Muscle of arm (tissue), 12 donors: ENCODE results near the gene MATCAP1. TPM values are rescaled to one million over a fixed set of nuclear protein-coding genes. Genes with fewer than 3 reads are reported as not detected.

Experiments
- DNase-seq: peaks from one replicate; pipeline ENCODE4 v3.0.0-alpha.2; 2013
- polyA plus RNA-seq, 12 donors: library from polyadenylated mRNA; unstranded; fragments of 120-200 nt; gene quantifications; one replicate each; pipeline ENCODE4 v1.2.1, GENCODE V29; 2013; ENCODE audit not compliant: insufficient read length in 12 of 12

MATCAP1 gene
- polyA plus RNA-seq, 12 donors, result 12.3 to 43.5 (median 16.9) TPM; not detected in 1

DNA sequence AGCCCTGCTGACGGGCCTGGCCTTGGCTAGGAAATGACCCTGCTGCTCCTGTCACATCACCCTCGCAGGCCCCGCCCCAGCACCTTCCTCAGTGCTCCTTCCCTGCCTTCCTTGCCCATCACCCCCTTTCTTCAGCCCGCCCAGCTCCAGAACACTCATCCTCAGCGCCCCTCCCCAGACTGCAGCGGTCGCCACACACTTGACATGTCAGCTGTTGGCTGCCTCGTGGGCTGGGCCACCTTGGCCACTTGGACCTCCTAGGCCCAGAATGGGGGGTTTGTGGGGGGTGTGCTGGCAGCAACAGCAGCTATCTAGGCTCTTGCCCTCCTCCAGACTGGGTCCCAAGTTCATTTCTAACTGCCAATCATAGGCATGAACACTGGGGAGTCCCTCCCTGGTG is 25.8 kb upstream of the MATCAP1 start:
- DNase-seq, result no peak

DNA sequence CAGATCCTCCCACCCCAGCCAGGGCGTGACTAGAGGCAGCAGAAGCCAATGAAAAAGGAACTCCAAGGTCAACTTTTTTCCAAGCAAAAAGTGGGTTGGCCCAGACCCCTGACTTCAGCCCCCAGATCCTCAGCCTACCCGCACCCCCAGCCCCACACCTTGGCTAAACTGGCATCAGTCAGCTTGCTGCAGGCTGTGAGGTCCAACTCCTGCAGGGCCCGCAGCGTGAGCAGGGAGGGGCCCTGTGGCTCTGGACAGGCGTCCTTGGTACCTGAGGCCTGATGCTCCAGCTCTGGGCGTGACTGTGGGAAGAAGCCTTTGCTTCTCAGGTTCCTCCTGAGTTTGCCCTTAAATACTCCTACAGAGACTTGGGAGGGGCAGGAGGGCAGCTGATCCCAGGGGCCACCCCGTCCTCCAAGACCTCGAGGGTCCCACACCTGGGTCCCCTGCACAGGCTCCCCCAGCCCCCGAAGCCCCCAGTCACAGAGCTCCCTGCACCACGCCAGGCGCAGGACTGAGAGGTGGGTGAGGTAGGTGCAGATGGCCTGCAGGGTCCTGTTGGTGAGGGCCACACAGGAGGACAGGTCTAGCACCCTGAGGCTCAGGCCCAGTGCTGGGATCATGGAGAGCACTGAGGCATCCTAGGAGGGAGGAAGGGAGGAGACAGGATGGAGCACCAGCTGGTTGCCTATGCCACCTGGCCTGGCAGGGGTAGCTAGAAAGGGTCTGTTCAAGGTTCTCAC is 24.6 kb upstream of the MATCAP1 start:
- no peak for DNase-seq

DNA sequence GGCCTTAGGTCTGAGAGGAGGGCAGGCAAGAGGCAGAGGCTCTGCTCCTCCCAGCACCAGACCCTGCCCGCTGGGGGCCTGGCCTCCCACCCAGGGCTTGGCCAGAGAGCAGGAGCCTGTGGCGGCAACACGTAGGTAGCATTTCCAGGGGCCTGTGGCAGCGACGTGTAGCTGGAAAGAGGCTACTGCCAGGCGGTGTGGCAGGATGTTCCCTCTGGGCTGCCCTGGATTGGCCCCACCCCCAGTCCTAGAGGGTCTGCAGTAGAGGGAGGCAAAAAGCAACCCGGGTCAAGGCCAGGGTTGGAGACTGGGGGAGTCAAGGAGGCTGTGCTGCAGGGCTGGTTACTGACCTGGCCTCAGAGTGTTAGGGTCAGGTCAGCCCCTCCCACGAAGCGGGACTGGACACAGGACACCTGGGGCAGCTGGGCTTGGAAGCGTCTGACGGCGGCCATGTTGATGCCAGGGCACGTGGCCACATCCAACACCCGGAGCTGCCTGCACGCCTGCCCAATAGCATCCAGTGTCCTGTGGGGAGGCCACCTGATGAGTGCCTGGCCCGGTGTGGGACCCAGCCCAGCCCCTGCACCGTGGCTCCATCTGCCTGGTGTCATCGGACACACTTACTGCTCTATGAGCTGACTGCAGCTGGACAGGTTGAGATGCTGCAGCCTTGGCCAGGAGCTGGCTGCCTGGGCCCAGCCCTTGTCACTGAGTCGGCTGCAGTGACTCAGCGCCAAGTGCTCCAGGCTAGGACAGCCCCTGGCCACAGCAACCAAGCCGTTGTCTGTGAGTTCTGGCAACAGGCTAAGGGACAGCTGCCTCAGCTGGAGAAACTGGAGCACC is 23.7 kb upstream of the MATCAP1 start:
- DNase-seq, result no peak

DNA sequence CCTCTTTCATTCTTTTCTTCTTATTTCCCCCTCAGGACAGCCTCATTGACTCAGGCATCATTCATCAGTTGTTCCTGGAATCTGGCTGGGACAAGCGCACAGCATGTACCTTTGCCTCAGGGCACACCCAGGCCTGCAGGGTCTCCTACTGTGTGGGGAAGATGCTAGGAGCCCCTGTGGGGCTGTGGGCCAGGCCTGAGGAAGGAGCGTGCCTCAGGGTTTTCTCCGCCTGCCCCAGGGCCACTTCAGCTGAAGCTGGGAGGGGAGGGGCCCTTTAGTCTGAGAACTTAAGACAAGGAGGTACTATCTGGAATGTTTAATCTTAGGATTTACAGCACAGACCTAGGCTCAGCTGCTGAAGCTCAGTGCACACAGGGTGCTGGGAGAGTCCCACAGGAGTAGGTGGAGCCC is 23.1 kb upstream of the MATCAP1 start:
- DNase-seq, result no peak

- DNase-seq, result no peak
These were observed 22.5 kb upstream of the MATCAP1 start for GRCh38 chr16:67206129-67206837.

DNA sequence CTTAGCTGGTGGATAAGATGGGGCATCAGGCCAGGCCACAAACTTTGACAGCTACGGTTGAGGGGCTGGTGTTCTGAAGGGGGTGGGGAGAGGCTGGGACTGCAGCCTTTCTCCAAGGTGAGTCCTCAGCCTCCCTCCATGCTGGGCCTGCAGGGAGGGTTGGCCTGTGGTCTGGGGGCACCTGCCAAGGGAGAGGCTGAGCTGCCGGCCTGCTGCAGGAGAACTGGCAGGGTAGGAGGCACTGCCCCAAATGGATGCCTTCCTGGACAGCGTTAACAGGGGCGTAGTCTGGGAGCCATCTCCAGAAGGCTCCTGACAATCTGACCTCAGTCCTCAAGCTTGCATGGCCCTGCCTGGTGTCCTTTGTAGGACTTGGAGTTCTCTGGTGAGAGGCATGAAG is 20.3 kb upstream of the MATCAP1 start:
- no peak for DNase-seq

GRCh38 chr16:67202956-67203493 is 19.3 kb upstream of the MATCAP1 start:
- no peak for DNase-seq

- DNase-seq, result no peak
These were observed 18.7 kb upstream of the MATCAP1 start for GRCh38 chr16:67202426-67202825.

DNA sequence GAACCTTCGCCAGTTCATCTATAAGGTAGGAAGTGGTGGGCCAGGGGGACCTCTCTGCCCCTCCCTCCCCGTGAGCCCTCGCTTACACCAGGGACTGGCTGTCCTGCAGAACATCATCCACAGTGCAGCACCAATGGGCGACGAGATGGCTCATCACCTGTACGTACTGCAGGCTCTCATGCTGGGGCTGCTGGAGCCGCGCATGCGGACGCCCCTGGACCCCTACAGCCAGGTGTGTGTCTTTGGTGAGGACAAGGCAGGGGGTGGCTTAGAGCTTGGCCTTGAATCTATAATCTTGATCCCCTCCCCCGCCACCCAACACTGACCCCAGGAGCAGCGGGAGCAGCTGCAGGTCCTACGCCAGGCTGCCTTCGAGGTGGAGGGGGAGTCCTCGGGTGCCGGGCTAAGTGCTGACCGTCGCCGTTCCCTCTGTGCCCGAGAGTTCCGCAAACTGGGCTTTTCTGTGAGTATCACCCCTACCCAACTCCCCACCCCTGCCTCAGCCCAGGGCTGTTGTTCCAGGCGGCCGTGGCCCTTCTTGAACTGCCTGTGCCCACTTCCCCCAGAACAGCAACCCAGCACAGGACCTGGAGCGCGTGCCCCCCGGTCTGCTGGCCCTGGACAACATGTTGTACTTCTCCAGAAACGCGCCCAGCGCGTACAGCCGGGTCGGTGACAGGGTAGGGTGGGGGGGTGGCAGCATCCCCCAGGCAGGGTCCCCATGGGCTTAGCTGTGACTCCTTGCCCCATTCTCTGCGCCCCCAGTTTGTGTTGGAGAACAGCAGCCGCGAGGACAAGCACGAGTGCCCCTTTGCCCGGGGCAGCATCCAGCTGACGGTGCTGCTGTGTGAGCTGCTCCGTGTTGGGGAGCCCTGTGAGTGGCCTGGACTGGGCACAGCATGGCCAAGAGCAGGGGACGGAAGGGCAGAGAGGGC is 17.9 kb upstream of the MATCAP1 start:
- no peak for DNase-seq

DNA sequence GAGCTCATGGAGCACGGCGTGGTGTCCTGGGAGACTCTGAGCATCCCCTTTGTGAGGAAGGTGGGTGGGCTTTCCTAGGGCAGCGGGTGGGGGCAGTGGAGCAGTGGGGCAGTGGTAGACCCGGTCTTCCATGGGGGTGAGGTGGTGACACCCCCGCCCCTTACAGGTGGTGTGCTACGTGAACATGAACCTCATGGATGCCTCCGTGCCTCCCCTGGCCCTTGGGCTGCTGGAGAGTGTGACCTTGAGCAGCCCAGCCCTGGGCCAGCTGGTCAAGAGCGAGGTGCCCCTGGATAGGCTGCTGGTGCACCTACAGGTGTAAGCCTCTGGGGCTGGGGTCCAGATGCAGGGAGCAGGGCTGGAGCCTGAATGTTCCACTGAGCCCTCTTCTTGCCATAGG is 16.7 kb upstream of the MATCAP1 start:
- no peak for DNase-seq

- no peak for DNase-seq
These were observed 16.0 kb upstream of the MATCAP1 start for GRCh38 chr16:67199808-67200198.

GRCh38 chr16:67199011-67199807 is 15.4 kb upstream of the MATCAP1 start, which contains the start of gene ELMO3:
ELMO3 (plus strand) TSS chr16:67199131; CDS start chr16:67199327, 196 bp downstream.
- DNase-seq, result no peak

DNA sequence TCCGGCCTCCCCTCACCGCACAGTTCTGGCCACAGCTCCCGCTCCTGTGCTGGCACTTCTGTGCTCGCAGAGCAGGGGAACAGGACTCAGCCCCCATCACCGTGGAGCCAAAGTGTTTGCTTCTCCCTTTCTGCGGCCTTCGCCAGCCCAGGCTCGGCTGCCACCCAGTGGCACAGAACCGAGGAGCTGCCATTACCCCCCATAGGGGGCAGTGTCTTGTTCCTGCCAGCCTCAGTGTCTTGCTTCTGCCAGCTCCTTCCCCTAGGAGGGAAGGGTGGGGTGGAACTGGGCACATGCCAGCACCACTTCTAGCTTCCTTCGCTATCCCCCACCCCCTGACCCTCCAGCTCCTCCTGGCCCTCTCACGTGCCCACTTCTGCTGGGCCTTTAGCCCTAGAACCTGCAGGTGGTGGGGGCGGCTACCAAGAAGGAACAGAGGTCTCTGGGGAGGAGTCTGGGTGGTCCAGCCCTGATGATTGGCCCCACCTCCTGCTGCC is 14.5 kb upstream of the MATCAP1 start:
- no peak for DNase-seq

DNA sequence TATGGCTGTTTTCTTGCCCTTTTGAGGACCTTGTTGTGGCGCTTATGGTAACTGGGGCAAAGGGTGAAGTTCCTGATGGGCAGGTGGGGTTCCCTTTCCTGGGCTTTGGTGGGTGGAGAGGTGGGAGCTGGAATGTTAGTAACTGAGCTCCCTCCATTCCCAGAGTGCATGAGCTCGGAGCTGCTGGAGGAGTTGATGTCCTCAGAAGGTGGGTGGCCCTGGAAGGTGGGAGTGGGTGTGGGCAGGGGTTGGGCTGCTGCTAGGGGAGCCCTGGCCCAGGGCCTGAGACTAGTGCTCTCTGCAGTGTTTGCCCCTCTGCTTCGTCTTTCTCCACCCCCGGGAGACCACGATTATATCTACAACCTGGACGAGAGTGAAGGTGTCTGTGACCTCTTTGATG is 13.9 kb upstream of the MATCAP1 start:
- no peak for DNase-seq

DNA sequence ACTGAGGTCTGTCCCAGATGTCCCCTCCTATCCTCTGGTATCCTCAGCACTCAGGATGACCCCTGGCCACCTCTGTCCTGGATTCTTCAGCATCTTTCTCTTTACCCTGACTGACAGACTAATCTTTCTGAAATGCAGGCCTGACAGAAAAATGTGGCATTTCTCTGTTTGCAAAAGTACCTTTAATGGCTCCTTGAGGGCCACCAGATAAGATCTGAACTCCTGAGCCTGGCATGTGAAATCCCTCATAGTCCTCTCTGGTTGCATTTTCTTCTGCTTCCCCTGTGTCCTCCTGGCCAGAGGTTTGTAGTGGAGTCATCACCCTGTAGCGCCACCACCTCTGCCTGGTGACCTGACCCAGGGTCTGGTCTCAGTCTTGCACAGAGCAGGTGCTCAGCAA is 13.1 kb upstream of the MATCAP1 start:
- no peak for DNase-seq

DNA sequence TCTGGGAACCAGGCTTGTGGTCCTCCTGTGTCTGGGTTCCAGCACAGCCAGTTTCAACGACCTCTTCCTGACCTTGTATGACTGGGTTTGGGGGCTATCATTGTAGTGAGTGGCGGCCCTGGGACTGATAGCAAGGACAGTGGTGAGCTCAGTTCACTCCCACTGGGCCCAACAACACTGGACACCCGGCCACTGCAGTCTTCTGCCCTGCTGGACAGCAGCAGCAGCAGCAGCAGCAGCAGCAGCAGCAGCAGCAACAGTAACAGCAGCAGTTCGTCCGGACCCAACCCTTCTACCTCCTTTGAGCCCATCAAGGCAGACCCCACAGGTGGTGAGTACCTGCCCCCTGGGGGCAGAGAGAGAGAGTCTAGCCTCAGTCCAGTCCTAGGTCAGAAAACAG is 11.9 kb upstream of the MATCAP1 start:
- DNase-seq, result no peak

GRCh38 chr16:67194260-67194659 is 10.5 kb upstream of the MATCAP1 start:
- DNase-seq, result no peak

GRCh38 chr16:67193536-67193935 is 9.8 kb upstream of the MATCAP1 start:
- no peak for DNase-seq

DNA sequence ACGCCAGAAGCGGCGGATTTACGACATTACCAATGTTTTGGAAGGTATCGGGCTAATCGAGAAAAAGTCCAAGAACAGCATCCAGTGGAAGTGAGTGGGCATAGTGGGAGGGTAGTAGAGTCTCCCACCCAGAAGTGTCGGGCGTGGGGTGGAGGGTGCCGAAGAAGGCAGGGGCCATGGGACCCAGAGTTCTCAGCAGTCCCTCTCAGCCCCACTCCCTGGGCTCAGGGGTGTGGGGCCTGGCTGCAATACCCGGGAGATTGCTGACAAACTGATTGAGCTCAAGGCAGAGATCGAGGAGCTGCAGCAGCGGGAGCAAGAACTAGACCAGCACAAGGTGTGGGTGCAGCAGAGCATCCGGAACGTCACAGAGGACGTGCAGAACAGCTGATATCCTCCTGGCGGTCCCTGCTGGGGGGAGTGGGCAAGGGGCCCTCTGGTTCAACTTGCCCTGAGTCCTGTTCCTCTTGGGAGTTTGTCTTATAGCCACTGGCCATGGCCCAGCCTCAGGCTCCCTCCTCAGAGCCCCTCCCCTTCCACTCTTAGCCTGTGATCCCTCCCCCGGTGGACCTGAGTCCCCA is 9.1 kb upstream of the MATCAP1 start:
- no peak for DNase-seq
